ENCODE results near the gene DNAJC17. TPM values are rescaled to one million over a fixed set of nuclear protein-coding genes. Genes with fewer than 3 reads are reported as not detected.

DNAJC17 gene
- total and polyA plus RNA-seq, 4 donors = 10.0 to 32.5 (median 19.9) TPM

- no peak overlapping the region for H3K4me3 ChIP-seq (ENCODE audit: low read depth in 1 of 3, low read length in 3 of 3)
- no peaks in the 10 kb centered on the region for H3K4me1 ChIP-seq (ENCODE audit: control insufficient read depth in 4 of 4, insufficient read depth in 4 of 4, low read length in 3 of 4)
- H3K9me3 ChIP-seq (ENCODE audit: control insufficient read depth in 4 of 4, low read length in 3 of 4) = no peaks in the 10 kb centered on the region
- no peak overlapping the region for H3K27ac ChIP-seq (ENCODE audit: low read depth in 1 of 2, low read length in 2 of 2)
- no peak for DNase-seq (ENCODE audit: low spot score)
- no peak overlapping the region for H3K9ac ChIP-seq (ENCODE audit: low read depth in 1 of 2, low read length in 2 of 2)
- TF ChIP-seq REST (IDR thresholded peaks at IDR 0.05) = no peak
- TF ChIP-seq RAD21 (IDR thresholded peaks at IDR 0.05) = no peak
- no peak for TF ChIP-seq HNF4A (conservative IDR thresholded peaks at IDR 0.05)
- TF ChIP-seq, protein P1, sequence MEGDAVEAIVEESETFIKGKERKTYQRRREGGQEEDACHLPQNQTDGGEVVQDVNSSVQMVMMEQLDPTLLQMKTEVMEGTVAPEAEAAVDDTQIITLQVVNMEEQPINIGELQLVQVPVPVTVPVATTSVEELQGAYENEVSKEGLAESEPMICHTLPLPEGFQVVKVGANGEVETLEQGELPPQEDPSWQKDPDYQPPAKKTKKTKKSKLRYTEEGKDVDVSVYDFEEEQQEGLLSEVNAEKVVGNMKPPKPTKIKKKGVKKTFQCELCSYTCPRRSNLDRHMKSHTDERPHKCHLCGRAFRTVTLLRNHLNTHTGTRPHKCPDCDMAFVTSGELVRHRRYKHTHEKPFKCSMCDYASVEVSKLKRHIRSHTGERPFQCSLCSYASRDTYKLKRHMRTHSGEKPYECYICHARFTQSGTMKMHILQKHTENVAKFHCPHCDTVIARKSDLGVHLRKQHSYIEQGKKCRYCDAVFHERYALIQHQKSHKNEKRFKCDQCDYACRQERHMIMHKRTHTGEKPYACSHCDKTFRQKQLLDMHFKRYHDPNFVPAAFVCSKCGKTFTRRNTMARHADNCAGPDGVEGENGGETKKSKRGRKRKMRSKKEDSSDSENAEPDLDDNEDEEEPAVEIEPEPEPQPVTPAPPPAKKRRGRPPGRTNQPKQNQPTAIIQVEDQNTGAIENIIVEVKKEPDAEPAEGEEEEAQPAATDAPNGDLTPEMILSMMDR (IDR thresholded peaks at IDR 0.05; ENCODE audit: low read depth, low read length, missing input control) = no peak
- no peak for TF ChIP-seq FOXA2 (IDR thresholded peaks at IDR 0.05)
- TF ChIP-seq, protein P2, sequence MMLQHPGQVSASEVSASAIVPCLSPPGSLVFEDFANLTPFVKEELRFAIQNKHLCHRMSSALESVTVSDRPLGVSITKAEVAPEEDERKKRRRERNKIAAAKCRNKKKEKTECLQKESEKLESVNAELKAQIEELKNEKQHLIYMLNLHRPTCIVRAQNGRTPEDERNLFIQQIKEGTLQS (IDR thresholded peaks at IDR 0.05) = no peak
- no peak for TF ChIP-seq FOXA1 (IDR thresholded peaks at IDR 0.05)
- no peak for TF ChIP-seq SP1 (IDR thresholded peaks at IDR 0.05)
- no peak for TF ChIP-seq GABPA (IDR thresholded peaks at IDR 0.05 in 1 of 2, conservative IDR thresholded peaks at IDR 0.05 in 1 of 2)
- no peak for TF ChIP-seq MAX (IDR thresholded peaks at IDR 0.05)
- TF ChIP-seq EGR1 (IDR thresholded peaks at IDR 0.05; ENCODE audit: low read depth in 2 of 2) = no peak
- TF ChIP-seq YY1 (IDR thresholded peaks at IDR 0.05) = no peak
- TF ChIP-seq NR2F2 (IDR thresholded peaks at IDR 0.05) = no peak
- TF ChIP-seq ZBTB33 (IDR thresholded peaks at IDR 0.05) = no peak
- no peaks in the 10 kb centered on the region for H3K27me3 ChIP-seq (ENCODE audit: control insufficient read depth in 4 of 4, insufficient read depth in 4 of 4, low read length in 3 of 4)
- WGBS = 95% methylated on average over 6 of the region's 6 CpGs
- H3K36me3 ChIP-seq (ENCODE audit: control insufficient read depth in 4 of 4, insufficient read depth in 3 of 4, low read depth in 1 of 4, low read length in 3 of 4) = no peaks in the 10 kb centered on the region
Observed at GRCh38 chr15:40716165-40716564, 91.1 kb downstream of the DNAJC17 start.

Small RNAs within 50 kb of the gene (small RNA-seq; reads per million reads assigned to genes)
- gene SUMO2P15 = not detected

Other genes with a start within 250 kb of the DNAJC17 start
- gene CCDC32, start 242.4 kb downstream of the DNAJC17 start, total RNA-seq = 10 to 100 TPM in 1 of 2 donors, 1 to 10 TPM in 1; 8.9 to 13.5 TPM
- 1 to 10 TPM; 7.9 to 8.8 TPM for gene CCDC32, start 242.4 kb downstream of the DNAJC17 start, polyA plus RNA-seq
- 1 to 10 TPM; 7.4 to 7.6 TPM for gene RPUSD2, start 238.2 kb downstream of the DNAJC17 start, total RNA-seq
- 1 to 10 TPM; 5.3 to 5.8 TPM for gene RPUSD2, start 238.2 kb downstream of the DNAJC17 start, polyA plus RNA-seq
- 10 to 100 TPM in 1 of 2 donors, 1 to 10 TPM in 1; 3.5 to 38.5 TPM for gene KNL1, start 213.2 kb downstream of the DNAJC17 start, total RNA-seq
- gene KNL1, start 213.2 kb downstream of the DNAJC17 start, polyA plus RNA-seq = 1 to 10 TPM; 1.5 to 2.2 TPM
- 10 to 100 TPM in 1 of 2 donors, under 1 TPM in 1; 0.25 to 11.3 TPM for gene RAD51, start 112.3 kb downstream of the DNAJC17 start, total RNA-seq
- under 1 TPM; 0.51 to 0.87 TPM for gene RAD51, start 112.3 kb downstream of the DNAJC17 start, polyA plus RNA-seq
- 10 to 100 TPM; 27.5 to 32.5 TPM for gene RMDN3, start 52.2 kb downstream of the DNAJC17 start, total RNA-seq
- gene RMDN3, start 52.2 kb downstream of the DNAJC17 start, polyA plus RNA-seq = 10 to 100 TPM; 27.8 to 33.8 TPM
- gene GCHFR, start 43.4 kb downstream of the DNAJC17 start, total RNA-seq = 10 to 100 TPM; 50.5 to 58.7 TPM
- gene GCHFR, start 43.4 kb downstream of the DNAJC17 start, polyA plus RNA-seq = 100 to 1,000 TPM; 178 to 229 TPM
- under 1 TPM; 0.19 to 0.92 TPM for gene C15orf62, start 37.5 kb downstream of the DNAJC17 start, total RNA-seq
- under 1 TPM; 0.43 to 0.75 TPM for gene C15orf62, start 37.5 kb downstream of the DNAJC17 start, polyA plus RNA-seq
- gene ZFYVE19, start 384 bp downstream of the DNAJC17 start, total RNA-seq = 10 to 100 TPM; 10.4 to 41.2 TPM
- 10 to 100 TPM; 18.4 to 21.0 TPM for gene ZFYVE19, start 384 bp downstream of the DNAJC17 start, polyA plus RNA-seq
- not detected for gene PPP1R14D, start 21.2 kb upstream of the DNAJC17 start, total RNA-seq
- gene PPP1R14D, start 21.2 kb upstream of the DNAJC17 start, polyA plus RNA-seq = not detected
- 1 to 10 TPM; 1.2 to 2.6 TPM for gene SPINT1, start 36.6 kb upstream of the DNAJC17 start, total RNA-seq
- 1 to 10 TPM; 1.6 to 2.2 TPM for gene SPINT1, start 36.6 kb upstream of the DNAJC17 start, polyA plus RNA-seq
- under 1 TPM in 1 of 2 donors, not detected in 1; 0.05 TPM for gene RHOV, start 66.8 kb upstream of the DNAJC17 start, total RNA-seq
- gene RHOV, start 66.8 kb upstream of the DNAJC17 start, polyA plus RNA-seq = not detected
- 10 to 100 TPM in 1 of 2 donors, 1 to 10 TPM in 1; 9.8 to 15.3 TPM for gene VPS18, start 87.0 kb upstream of the DNAJC17 start, total RNA-seq
- 10 to 100 TPM in 1 of 2 donors, 1 to 10 TPM in 1; 3.4 to 10.8 TPM for gene VPS18, start 87.0 kb upstream of the DNAJC17 start, polyA plus RNA-seq
- 1 to 10 TPM; 3.5 to 3.8 TPM for gene DLL4, start 121.9 kb upstream of the DNAJC17 start, total RNA-seq
- 1 to 10 TPM; 2.1 to 2.5 TPM for gene DLL4, start 121.9 kb upstream of the DNAJC17 start, polyA plus RNA-seq
- gene CHAC1, start 146.0 kb upstream of the DNAJC17 start, total RNA-seq = 1 to 10 TPM in 1 of 2 donors, under 1 TPM in 1; 0.19 to 1.0 TPM
- gene CHAC1, start 146.0 kb upstream of the DNAJC17 start, polyA plus RNA-seq = 1 to 10 TPM; 1.2 to 3.5 TPM

Measured in liver (tissue), 10 donors.